COLO668 (cell line): ENCODE results near the gene SMIM24.

Experiments
- DNase-seq: peaks from one replicate; lab custom pipeline; 2025; ENCODE audit not compliant: unreplicated experiment; lab: John Stamatoyannopoulos, UW

Gene SMIM24

DNA sequence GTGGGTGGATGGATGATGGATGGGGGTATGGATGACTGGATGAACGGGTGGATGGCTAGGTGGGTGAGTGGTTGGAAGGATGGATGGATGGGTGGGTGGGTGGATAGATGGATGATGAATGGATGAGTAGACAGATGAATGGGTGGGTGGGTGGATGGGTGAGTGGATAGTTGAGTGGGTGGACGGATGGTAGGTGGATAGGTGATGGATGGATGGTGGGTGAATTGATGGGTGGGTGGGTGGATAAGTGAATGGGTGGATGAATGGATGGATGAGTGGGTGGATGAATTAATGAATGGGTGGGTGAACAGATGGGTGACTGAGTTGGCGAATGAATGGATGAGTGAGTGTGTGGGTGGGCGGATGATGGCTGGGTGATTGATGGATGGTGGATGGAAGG lies 4.9 kb downstream of the SMIM24 start:
- DNase-seq = no peak

DNA sequence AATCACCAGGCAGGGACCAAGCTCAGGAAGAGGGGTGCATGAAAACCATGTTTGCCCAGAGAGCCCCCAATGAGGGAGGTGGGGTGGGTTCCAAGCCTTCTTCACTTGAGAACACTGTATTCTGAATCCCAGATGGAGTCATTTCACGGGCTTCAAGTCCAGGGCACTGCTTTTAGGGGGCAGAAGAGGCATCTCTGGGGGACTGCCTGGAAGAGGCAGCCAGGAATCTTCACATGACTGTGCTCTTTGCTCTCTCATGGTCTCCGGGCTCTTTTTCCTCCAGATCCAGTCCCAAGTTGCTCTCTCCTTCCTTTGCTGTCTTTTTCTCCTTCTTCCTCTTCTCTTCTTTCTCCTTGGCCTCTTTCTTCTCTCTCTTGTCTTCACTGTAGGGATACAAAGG lies 5.7 kb downstream of the SMIM24 start:
- no peak for DNase-seq

DNA sequence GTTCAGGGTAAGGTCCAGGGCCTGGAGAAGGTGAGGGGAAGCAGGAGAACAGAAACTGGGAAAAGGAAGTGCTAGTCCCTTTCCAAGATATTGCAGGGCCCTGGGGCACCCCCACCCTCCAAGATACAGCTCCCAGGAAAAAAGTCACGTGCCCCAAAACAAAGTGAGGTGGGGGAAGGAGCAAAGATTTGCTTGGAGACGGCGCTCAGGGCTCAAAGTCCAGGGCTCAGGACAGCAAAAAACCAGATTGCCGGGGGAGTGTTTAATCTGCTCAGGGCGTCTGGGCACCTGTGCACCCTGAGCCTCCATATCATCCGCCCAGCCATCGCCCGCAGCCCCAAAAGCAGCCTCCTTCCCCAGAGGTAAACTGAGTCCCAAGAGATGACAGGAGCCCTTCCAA lies 6.3 kb downstream of the SMIM24 start:
- no peak for DNase-seq

DNA sequence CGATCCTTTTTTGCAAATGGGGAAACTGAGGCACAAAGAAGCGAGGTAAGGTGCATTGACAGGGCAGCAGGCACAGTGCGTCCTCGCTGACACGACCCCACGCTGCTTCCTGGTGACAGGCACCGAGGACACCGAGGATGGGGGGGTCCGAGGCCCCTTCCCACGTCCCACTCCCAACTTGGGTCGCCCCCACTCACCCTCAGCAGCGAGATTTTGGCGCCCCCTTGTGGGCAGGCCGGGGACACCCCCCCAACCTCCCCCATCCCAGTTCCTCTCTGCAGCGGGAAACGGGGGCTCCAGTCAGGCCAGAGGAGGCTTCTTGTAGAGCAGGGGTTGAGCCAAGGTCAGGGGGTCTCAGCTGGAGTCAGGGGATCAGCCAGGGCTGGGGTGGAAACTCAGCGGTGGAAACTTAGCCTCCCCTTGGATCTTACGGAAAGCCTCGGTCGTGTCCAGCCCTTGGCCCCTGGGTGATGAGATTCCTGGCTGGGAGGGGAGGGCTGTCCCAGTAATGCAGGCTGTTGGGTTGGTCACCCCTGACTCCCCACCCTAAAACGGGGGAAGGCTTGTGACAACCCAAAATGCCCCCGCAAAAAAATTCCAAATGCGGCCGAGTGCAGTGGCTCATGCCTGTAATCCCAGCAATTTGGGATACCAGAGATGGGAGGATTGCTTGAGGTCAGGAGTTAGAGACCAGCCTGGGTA lies 8.2 kb downstream of the SMIM24 start:
- peak; percentile 9 for DNase-seq

DNA sequence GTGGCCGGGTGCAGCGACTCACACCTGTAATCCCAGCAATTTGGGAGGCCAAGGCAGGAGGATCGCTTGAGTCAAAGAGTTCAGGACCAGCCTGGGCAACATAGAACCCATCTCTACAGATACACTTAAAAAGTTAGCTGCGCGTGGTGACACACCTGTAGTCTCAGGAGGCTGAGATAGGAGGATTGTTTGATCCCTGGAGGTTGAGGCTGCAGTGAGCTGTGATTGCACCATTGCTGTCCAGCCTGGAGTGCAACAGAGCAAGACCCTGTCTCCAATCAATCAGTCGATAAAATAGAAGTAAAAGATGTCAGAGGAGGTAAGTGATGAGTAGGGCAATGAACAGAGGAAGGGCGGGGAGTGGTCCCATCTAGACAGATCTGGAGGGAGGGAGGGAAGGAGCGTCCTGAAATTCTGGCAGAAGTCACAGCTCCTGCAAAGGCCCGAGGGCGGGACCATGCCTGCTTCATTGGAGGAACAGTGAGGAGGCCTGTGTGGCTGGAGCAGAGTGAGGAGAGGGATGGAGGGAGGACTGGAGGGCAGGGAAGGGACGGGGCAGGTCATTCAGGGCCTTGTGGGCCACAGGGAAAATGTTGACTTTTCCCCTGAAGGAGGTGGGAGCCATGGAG lies 9.7 kb downstream of the SMIM24 start:
- DNase-seq = no peak

DNA sequence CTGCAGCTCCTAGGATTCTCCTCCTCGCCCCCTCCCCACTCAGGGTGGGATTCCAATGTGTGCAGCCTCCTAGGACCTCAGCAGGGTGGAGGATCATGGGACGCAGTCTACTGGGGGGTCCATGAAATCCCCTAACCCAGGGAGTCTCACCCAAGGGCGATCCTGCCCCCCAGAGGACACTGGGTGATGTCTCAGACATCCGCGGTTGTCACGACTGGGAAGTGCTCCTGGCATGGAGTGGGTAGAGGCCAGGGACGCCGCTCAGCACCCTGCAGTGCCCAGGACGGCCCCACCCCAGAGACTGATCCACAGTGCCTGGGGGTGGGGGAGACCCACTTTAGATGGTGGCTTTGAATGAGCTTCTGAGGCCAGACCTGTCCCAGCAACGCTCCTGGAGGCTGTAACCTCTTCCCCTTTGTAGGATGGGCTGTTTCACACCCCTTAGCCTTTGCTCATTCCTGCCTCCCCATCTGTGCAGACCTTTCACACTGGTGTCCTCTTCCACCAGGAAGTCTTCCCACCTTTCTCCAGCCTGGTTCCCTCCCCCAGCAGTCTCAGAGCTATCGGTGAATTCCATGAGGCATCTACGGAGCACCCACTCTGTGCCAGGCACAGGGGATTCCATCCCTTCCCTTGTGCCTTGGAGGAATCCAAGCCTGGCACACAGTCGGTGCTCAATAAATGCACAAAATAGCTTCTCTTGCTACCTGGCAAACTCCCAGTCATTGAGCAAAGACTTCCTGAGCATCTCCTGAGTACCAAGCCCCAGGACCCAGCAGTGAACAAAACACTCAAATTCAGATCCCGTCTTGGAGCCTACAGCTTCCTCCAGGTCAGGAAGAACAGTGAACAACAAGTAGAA lies 10.5 kb downstream of the SMIM24 start:
- no peak for DNase-seq

DNA sequence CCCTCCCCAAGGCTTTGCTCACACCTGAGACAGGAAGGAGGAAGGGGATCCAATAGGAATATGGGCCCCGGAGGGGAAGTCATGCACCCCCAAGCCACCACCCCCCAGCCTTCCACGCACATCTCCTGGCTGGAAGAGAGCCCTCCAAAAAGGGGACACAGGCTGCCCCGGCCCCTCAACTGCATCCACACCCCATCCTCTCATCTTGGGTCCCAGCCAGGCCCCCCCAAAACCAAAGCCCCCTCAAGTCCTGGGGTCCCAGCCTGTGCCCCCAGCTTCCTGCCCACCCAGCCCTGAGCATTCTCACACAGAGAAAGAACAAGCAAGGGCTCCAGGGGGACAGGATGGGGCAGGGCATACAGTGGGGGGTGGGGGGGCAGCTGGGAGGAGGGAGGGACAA lies 12.1 kb downstream of the SMIM24 start:
- DNase-seq = no peak

GRCh38 chr19:3467437-3468198 lies 12.7 kb downstream of the SMIM24 start:
- no peak for DNase-seq

- DNase-seq = no peak
These were observed 13.7 kb downstream of the SMIM24 start for GRCh38 chr19:3466635-3467034.

DNA sequence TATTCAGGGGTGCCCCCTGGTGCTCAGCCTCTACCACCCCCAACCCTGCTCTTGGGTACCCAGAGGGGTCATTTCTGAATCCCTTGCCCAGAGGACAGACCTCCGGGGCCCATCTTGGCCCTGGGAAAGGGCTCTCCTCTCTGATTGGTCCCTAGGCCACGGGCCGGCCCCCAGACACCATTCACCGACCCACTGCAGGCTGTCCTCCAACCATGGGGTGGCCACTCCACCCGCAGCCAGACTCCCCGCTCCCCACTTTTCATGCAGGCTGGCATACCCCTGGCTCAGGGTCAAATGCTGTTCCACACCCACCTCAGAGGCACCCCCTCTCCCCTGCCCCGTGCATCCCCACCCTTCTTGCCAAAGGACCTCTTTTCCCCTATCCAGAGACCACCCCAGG lies 14.8 kb downstream of the SMIM24 start:
- DNase-seq = no peak

DNA sequence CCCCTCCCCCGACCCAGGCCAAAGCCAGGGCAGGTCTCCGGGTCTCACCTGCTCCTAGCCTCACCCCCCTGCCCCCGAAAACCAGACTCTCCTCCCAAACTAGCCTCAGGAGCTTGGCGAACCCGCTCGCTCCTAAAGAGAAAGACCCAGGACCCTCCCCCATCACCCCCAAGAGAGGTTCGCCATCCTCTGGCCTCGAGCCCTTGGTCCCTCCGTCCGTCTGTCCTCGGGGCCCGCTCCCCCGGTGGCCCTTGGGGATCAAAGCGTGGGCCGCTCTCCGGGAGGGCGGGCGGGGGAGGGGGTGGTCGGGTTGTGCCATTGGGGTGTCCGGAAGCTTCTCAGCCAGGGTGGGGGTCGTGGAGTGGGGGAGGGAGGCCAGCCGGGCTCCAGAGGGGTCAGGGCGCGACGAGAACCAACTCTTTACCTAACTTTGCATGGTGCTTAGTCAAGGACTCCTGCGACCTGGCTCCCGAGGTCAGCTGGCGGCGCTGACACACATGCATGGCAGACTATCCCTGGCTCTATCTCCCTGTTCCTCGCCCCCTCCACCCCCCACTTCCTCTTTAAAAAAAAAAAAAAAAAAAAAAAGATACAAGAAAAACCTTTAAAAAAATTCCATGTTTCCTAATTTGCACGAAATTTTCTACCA lies 15.6 kb downstream of the SMIM24 start:
- DNase-seq = no peak

GRCh38 chr19:3463714-3464586 lies 16.4 kb downstream of the SMIM24 start:
- no peak for DNase-seq

- DNase-seq = no peak
These were observed 17.2 kb downstream of the SMIM24 start for GRCh38 chr19:3462991-3463713.

GRCh38 chr19:3459965-3460582 lies 20.3 kb downstream of the SMIM24 start:
- no peak for DNase-seq

GRCh38 chr19:3459089-3459881 lies 21.0 kb downstream of the SMIM24 start:
- no peak for DNase-seq

DNA sequence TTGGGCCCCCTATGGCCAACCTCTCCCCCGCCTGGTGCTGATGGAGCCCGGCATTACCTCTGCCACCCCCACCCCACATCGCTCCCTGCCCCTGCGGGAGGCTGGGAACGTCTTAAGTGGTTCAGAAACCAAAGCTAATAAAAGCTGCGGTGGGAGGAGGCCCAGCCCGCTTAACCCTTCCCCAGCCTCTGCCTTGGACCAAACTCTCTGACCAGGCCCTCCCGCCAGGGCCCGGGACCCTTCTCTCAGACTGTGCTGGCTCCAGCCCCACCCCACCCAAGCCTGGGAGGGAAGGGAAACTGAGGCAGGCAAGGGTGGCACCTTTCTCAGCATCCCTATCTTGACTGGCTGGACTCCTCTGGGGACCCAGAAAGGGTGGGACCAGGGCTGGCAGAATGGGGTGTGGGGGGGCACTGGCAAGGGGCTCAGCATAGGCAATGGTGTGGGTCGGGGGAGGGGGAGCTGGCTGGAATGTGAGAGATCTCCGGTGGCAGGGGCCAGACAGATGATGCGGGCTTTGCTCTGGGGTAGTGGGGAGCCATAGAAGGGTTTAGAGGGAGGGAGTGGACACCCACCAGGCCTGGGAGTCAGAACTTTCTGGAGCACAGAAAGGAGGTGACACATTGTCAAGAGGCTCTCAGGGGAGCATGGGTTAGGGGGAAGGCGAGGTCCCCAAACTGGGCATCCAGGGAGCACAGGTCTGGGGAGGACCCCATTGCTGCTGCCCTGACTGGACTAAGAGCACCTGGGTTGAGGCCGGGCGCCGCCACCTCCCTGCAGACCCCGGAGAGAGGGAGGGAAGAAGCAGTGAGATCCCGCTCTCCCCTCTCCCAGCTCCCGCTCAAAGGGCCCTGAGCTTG lies 21.9 kb downstream of the SMIM24 start:
- no peak for DNase-seq
